Gastrocnemius medialis (tissue), 4 donors: ENCODE measurements around the gene UNC80. TPM values are rescaled to one million over a fixed set of nuclear protein-coding genes. Genes with fewer than 3 reads are reported as not detected.

Experiments used
- ATAC-seq, 2 donors: fragments of 150-250 bp; one replicate each; pipeline ENCODE4 v1.9.1; 2016
- DNase-seq, 2 donors: peaks; one replicate each; pipeline ENCODE4 v3.0.0-alpha.2; 2019
- H3K27ac ChIP-seq, 4 donors: fragments of 200-600 bp; sonication (generic); 1 replicate in 1 of 4; 2 replicates in 3 of 4; pipeline ENCODE4 v1.5.1; 2016 to 2018; ENCODE audit warnings: mild to moderate bottlenecking in 2 of 4, moderate library complexity in 1 of 4
- H3K27me3 ChIP-seq, 3 donors: fragments of 200-600 bp; sonication (generic) in 2 of 3; 1 replicate in 1 of 3; 2 replicates in 2 of 3; pipeline versions ENCODE4 v1.5.1 to v1.6.0; 2016 to 2019; ENCODE audit warnings: mild to moderate bottlenecking in 1 of 3, moderate library complexity in 1 of 3
- H3K36me3 ChIP-seq, 2 donors: fragments of 200-600 bp; sonication (generic) in 1 of 2; one replicate each; pipeline ENCODE4 v1.5.1; 2017 to 2018
- H3K4me1 ChIP-seq, 2 donors: fragments of 200-600 bp; sonication (generic) in 1 of 2; one replicate each; pipeline ENCODE4 v1.5.1; 2016 to 2017; ENCODE audit warnings: mild to moderate bottlenecking in 2 of 2
- H3K4me3 ChIP-seq, 4 donors: fragments of 200-600 bp; sonication (generic) in 3 of 4; 1 replicate in 1 of 4; 2 replicates in 3 of 4; pipeline ENCODE4 v1.5.1; 2016 to 2019; ENCODE audit warnings: mild to moderate bottlenecking in 2 of 4
- H3K9me3 ChIP-seq, 3 donors: fragments of 200-600 bp; sonication (generic) in 2 of 3; 1 replicate in 1 of 3; 2 replicates in 2 of 3; pipeline ENCODE4 v1.5.1; 2016 to 2019
- CTCF ChIP-seq, 5 experiments: fragments of 450-650 bp in 3 of 5; fragments of 200-600 bp in 2 of 5; sonication (generic) in 2 of 5; IDR thresholded peaks in 4 of 5; conservative IDR thresholded peaks in 1 of 5; 1 replicate in 4 of 5; 2 replicates in 1 of 5; pipeline ENCODE4 v1.5.1; 2016 to 2019; ENCODE audit warnings: antibody characterized with exemption in 5 of 5, mild to moderate bottlenecking in 3 of 5, moderate library complexity in 3 of 5
- POLR2A ChIP-seq, 2 donors: fragments of 450-650 bp; IDR thresholded peaks; one replicate each; pipeline ENCODE4 v1.6.1; 2017; ENCODE audit warnings: antibody characterized with exemption in 2 of 2, mild to moderate bottlenecking in 2 of 2, moderate library complexity in 2 of 2
- in situ Hi-C, 4 donors: fragments of 200-750 bp; cut with MboI; loops; one replicate each; pipeline versions ENCODE4 v1.15.0 to v1.8.0; 2017; ENCODE audit warnings: low sequenced_read_pairs in 4 of 4
- intact Hi-C: fragments of 100-400 bp; cut with DNase I; formaldehyde crosslinking; loops from one replicate; pipeline ENCODE4 v1.15.1; 2023; ENCODE audit warnings: low total_unique reads
- total RNA-seq, 4 donors: library from RNA; depleted of rRNA; stranded (reverse); fragments of >200 nt; gene quantifications; one replicate each; pipeline versions ENCODE4 v1.1.0 to v1.2.3, GENCODE V29; 2016

The UNC80 gene
- total RNA-seq, 4 donors from 2014 or later: not detected

- ATAC-seq (no peak), DNase-seq (no peak)
- no peaks in the 10 kb centered on the region for H3K27me3 ChIP-seq
- H3K4me3 ChIP-seq: no peak overlapping the region
- intact Hi-C loops: loop anchor here (10.0 kb wide), 1 partner anchor 294 kb away; no protein-coding TSS in a partner anchor
- no peak for TF ChIP-seq CTCF (IDR thresholded peaks at IDR 0.05 in 4 of 5, conservative IDR thresholded peaks at IDR 0.05 in 1 of 5)
- TF ChIP-seq POLR2A (IDR thresholded peaks at IDR 0.05): no peak
- H3K27ac ChIP-seq: no peak overlapping the region
- in situ Hi-C loops: no loop called here
- H3K36me3 ChIP-seq: no peaks in the 10 kb centered on the region
- no peaks in the 10 kb centered on the region for H3K9me3 ChIP-seq
- peaks cover 30 to 31% of the 10 kb centered on the region in 2 donors for H3K4me1 ChIP-seq
These were observed 229.1 kb downstream of the UNC80 start for GRCh38 chr2:210000464-210001324.

- in situ Hi-C loops (no loop called here), intact Hi-C loops (loop anchor here (1.0 to 10.0 kb wide), 3 partner anchors 168 to 475 kb away; partner anchors contain the start of gene KANSL1L)
- Histone ChIP-seq H3K27me3 (no peaks in the 10 kb centered on the region), H3K9me3 (no peaks in the 10 kb centered on the region), H3K4me3 (peak within 1 kb of the TSS; percentile 94 to 98 (median 95)), H3K27ac (peak within 1 kb of the TSS; percentile 79 to 91 (median 84)), H3K4me1 (peaks cover 37 to 47% of the 10 kb centered on the region in 2 donors), H3K36me3 (no peaks in the 10 kb centered on the region)
- TF ChIP-seq CTCF (IDR thresholded peaks at IDR 0.05 in 4 of 5, conservative IDR thresholded peaks at IDR 0.05 in 1 of 5) (no peak), POLR2A (IDR thresholded peaks at IDR 0.05) (peak; percentile 47 to 76)
- DNase-seq (peak; percentile 92 to 95), ATAC-seq (peak; percentile 99)
These were observed 230.8 kb downstream of the UNC80 start, which contains the start of gene RPE for GRCh38 chr2:210002158-210003157. Gene RPE, plus strand, starts transcription at chr2:210002638. Its CDS starts 24 bp downstream, at chr2:210002662.

- H3K27me3 ChIP-seq: no peaks in the 10 kb centered on the region
- no peak for ATAC-seq
- TF ChIP-seq POLR2A (IDR thresholded peaks at IDR 0.05) (no peak), CTCF (IDR thresholded peaks at IDR 0.05 in 4 of 5, conservative IDR thresholded peaks at IDR 0.05 in 1 of 5) (no peak)
- H3K27ac ChIP-seq: peak overlapping the region in 2 of 4 donors; percentile 79 to 88
- peaks cover 37 to 51% of the 10 kb centered on the region in 2 donors for H3K4me1 ChIP-seq
- no peaks in the 10 kb centered on the region for H3K36me3 ChIP-seq
- in situ Hi-C loops (no loop called here), intact Hi-C loops (loop anchor here (2.0 to 10.0 kb wide), 2 partner anchors 167 to 291 kb away; partner anchors contain the start of gene KANSL1L)
- no peaks in the 10 kb centered on the region for H3K9me3 ChIP-seq
- peak overlapping the region; percentile 94 to 98 (median 95) for H3K4me3 ChIP-seq
- DNase-seq: no peak
These were observed 231.7 kb downstream of the UNC80 start for GRCh38 chr2:210003359-210003758.

GRCh38 chr2:210004881-210005280 lies 233.2 kb downstream of the UNC80 start:
- H3K27ac ChIP-seq: peak overlapping the region in 2 of 4 donors; percentile 36 to 52
- in situ Hi-C loops (no loop called here), intact Hi-C loops (loop anchor here (10.0 kb wide), 1 partner anchor 290 kb away; no protein-coding TSS in a partner anchor)
- TF ChIP-seq POLR2A (IDR thresholded peaks at IDR 0.05) (no peak), CTCF (IDR thresholded peaks at IDR 0.05 in 4 of 5, conservative IDR thresholded peaks at IDR 0.05 in 1 of 5) (no peak)
- ATAC-seq (no peak), DNase-seq (no peak)
- H3K4me1 ChIP-seq: peaks cover 37 to 51% of the 10 kb centered on the region in 2 donors
- no peaks in the 10 kb centered on the region for H3K9me3 ChIP-seq
- no peaks in the 10 kb centered on the region for H3K36me3 ChIP-seq
- H3K27me3 ChIP-seq: no peaks in the 10 kb centered on the region
- no peak overlapping the region for H3K4me3 ChIP-seq
